Putamen (tissue), 1 donor: ENCODE data around the gene NPR1.
A peak's percentile ranks its signal among the peaks of the same experiment; 100 is the strongest.
"Not testable (repeated sequence)": the region's sequence is repeated elsewhere in the genome, so short reads cannot be mapped to it uniquely, and the experiment has no call there.

ENCODE experiments used
- DNase-seq: peaks from one replicate; pipeline ENCODE4 v3.0.0-alpha.2; 2016; ENCODE audit warnings: low spot score

Gene NPR1

DNA sequence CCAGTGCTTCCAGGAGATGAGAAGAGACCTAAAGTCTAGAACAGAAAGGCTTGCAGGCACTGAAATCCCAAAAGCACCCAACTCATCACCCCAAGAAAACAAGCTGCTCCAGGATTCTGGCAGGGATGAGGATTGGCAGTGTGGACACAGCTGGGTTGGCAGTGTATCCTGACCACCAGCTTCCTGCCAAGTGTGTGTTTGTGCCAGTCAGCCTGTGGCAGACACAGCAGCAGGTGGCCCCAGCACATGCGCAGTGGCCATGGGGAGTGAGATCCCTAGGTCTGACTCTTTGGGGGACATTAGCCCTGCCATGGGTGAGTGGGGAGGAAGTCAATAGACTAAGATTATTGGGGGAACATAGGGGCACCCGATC is 28.6 kb upstream of the NPR1 start:
- peak; percentile 80 for DNase-seq

DNA sequence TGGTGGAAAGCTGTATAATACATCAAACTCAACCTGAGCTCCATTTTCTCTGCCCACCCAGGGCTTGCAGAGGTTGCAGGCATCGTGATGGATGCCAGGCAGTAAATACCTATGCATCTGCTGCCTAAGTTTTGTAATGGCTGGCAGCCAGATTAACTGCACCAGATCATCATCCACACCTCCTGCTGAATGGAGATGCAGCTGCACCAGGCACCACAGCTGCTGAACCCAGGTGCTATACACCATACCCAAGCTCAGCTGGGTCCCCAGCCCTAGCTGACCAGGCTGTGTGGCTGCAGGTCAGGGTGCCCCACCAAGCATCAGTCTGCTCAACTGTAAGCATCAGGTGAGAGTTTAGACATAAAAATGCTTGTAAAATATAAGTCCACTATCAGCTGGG is 26.7 kb upstream of the NPR1 start:
- no peak for DNase-seq

DNA sequence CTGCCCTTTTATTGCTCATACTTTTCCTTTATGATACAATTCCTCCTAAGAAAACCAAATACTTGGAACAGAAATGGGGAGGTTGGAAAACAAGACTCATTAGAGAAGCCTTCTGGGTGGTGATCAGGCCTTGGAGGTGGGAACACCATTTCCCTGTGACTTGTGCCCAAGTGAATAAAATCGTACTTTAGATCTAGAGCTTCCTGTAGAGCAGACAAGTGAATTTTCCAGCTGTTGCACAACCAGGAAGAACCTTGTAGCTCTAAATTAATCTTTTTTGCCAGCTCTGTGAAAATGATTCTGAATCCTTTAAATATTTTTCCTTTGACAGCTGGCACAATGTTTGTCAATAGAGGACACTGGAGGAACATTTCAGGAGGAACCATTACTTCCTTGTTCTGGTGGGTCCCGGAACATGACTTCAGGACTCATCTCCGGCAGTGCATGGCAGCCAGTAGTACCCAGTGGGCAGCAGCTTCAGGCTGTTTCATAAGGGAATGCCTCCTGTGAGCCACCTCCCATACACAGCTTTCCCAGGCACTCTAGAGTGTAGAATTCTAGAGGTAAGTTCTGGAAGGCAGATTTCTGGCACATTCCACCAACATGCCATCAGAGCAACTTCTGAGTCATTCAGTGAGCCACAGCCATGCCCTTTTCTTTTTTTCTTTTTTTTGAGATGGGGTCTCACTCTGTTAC is 25.5 kb upstream of the NPR1 start:
- DNase-seq = no peak

DNA sequence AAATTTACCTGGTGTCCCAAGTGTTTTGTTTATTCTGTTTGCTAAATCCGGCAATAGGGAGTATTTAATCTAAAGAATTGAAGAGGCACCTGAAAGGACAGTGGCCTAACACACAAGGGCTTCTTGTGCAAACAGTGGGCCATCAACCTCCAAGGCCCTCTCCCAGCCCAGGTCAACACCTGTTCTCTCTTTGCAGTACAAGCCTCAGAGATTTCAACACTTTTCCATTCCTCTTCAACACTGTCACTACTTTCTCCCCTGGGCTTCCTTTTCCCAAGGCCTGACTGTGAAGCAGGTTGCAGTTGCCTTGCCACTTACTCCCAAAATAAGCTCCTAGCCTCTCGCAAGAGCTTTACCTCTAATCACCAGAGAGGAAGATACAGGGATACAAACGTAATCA is 23.2 kb upstream of the NPR1 start:
- DNase-seq = no peak

DNA sequence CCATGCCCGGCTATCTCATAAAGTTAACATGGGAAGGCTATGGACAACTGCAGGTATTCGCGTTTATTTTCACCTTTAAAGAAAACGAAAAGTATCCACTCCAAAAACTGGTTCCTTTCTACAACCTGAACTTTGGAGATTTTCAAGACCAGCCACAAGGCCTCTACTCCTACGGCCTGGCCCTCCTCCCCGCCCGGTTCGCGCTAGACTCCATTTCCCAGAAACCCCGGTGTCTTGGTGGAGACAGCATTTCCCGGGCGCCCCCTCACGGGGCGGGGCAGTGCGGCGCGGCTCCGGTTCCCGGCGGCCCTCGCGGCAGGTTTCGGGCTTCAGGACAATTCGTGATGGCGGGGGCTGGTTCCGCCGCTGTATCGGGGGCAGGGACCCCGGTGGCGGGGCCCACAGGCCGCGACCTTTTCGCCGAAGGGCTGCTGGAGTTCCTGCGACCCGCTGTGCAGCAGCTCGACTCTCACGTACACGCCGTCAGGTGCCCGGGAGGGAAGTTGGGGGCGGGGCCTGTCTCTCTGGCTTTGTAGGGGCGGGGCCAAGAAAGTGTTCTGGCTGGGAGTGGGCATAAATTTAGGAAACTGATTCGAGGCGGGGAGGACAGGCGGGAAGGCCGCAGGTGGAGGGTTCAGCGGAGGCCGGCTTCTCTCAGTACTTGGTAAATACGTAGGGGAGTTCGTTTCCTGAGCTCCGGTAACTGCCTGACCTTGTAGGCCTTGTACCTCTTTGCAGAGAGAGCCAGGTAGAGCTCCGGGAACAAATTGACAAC is 19.9 kb upstream of the NPR1 start, which contains the start of gene SNAPIN:
Gene SNAPIN, plus strand, starts transcription at position 304 of the 775 bp plus-strand sequence. Its CDS starts 41 bp downstream, at position 345.
- DNase-seq = peak; percentile 92

DNA sequence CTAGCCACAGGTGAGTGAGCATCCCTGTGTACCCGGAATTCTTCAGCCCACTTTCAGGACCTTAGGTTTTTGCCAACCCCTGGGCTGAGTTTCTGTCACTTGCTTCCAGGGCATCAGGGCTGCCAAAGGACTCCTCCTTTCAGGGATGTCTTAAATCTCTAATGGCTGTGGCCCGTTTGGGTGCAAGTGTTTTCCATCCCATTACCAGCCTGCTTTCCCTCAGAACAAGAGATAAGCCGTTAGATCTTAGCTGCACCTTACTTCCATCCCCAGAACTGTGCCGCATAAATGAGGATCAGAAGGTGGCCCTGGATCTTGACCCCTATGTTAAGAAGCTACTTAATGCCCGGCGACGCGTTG is 19.3 kb upstream of the NPR1 start:
- no peak for DNase-seq

DNA sequence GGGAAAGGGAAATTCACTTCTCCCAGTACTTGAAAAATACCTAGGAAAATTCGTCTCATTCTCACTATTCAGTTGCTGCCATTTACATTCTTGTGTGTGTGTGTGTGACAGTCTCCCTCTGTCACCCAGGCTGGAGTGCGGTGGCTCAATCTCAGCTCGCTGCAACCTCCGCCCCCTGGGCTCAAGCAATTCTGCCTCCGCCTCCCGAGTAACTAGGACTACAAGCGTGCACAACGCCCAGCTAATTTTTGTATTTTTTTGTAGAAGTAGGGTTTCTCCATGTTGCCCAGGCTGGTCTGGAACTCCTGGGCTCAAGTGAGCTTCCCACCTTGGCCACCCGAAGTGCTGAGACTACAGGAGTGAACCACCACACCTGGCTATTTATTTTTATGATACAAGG is 18.8 kb upstream of the NPR1 start:
- no peak for DNase-seq

DNA sequence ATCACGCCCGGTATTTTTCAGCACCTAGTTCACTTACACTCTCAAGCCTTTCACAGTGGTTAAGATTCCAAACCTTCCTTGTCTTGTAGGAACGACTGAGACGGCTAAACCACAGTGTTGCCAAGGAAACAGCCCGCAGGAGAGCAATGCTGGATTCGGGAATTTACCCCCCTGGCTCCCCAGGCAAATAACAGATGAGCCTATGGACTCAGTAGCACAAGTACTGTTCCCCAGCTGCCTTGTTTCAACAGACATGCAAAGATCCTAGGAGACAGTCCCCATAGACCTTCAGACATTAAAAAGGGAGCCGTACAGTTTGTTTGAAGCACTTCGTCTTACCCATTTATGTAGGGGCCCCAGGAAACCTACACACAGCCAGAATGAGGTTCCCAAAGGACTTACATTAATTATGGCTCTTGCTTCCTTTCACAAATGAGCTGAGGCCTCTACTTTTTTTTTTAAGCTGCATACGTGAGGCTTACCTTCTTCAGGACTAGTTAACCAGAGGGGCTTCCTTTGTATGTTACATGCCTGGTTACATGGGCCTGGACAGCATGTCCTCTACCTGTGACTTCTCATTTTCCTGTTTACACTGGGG is 17.3 kb upstream of the NPR1 start:
- no peak for DNase-seq

DNA sequence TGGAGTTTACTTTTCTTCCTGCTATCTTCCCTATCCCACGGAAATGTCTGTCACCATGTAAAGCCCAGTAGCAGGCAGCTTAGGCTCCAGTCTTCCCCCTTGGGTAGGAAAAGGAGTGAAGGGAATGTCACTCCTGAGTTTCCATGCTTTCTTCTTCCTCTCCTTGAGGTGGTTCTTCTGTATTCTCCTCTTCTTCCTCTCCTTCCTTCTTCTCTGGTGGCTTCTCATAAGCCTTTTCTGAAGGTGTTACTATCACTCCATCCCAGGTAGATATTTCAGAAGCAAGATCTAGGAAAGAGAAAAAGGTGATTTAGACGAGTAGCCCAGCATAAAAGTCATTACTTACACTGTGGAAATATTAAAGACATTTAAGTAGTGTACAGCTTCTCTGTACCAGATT is 16.2 kb upstream of the NPR1 start:
- DNase-seq = no peak

DNA sequence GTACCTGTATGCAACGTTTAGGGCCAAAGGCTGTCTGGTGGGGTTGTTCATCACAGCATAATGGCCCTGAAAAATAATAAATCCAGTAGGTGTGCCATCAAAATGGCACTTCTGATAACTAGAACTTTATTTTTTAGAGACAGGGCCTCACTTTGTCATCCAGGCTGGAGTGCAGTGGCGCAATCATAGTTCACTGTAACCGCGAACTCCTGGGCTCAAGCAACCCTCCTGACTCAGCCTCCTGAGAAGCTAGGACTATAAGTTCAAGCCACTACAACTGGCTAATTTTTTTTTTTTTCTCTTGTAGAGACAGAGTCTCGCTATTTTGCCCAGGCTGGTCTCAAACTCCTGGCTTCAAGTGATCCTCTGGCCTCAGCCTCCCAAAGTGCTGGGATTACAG is 15.3 kb upstream of the NPR1 start:
- DNase-seq = no peak

DNA sequence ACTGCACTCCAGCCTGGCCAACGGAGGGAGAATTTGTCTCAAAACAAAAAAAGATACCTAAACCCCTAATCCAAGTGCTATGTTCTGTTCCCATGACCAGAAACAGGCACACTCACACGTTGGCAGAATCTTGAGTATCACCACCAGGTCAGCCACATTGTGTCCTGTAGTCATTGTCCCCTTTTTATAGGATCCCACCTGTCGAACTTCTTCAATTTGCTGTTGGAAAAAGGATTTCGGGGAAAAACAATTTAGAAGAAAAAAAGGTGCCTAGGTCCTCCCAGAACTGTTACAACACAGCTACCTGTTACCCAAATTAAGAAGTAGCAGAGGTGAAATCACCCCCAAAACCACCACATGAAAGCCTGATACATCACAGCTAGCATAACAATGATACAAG is 11.0 kb upstream of the NPR1 start:
- DNase-seq = no peak

DNA sequence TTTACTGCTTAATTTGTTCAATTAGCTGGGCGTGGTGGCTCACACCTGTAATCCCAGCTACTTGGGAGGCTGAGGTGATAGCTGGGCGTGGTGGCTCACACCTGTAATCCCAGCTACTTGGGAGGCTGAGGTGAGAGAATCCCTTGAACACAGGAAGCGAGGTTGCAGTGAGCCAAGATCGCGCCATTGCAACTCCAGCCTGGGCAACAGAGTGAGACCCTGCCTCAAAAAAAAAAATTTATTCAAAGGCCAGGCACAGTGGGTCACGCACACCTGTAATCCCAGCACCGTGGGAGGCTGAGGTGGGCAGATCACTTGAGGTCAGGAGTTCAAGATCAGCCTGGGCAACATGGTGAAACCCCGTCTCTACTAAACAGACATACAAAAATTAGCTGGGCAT is 9.8 kb upstream of the NPR1 start:
- DNase-seq = not testable (repeated sequence)

DNA sequence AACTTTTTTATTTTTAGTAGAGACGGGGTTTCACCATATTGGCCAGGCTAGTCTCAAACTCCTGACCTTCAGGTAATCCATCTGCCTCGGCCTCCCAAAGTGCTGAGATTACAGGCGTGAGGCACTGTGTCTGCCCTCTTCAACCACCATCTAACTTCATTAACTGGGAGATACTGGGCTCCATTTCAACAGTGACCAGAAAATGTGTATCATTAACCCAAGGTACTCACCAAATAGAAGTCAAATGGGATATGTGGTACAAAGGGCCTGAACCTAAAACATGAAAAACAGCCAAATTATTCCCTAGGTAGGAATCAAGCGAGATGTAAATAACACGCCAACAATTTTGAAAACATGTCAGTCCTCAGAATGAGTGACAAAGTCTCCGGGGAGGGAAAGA is 8.9 kb upstream of the NPR1 start:
- DNase-seq = no peak

DNA sequence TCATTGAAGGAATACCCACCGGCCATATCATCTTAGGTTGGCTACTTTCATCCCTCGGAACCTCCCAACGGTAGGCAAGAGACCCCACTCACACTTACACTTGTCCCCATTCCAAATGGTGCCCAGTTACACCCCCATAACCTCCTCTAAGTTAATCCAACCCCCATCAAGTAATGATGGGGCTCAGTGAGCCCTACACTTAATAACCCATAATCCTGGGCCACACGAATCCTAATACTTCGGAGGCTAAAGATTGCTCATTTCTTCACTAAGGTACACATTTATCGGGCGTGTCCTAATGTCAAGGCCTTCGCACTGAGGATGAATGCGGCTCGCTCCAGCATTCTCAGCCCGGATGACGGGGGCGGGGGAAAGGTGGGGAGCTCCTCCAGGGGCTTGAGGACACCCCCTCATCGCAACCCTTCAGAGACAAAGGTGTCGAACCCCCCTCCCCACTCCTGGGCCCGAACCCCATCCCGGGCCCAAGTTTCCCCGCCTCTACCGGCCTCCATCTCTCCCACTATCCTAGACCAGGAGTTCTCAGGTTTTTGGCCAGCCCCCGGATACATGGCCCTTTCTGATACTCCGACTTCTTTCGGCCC is 8.1 kb upstream of the NPR1 start:
- DNase-seq = no peak

DNA sequence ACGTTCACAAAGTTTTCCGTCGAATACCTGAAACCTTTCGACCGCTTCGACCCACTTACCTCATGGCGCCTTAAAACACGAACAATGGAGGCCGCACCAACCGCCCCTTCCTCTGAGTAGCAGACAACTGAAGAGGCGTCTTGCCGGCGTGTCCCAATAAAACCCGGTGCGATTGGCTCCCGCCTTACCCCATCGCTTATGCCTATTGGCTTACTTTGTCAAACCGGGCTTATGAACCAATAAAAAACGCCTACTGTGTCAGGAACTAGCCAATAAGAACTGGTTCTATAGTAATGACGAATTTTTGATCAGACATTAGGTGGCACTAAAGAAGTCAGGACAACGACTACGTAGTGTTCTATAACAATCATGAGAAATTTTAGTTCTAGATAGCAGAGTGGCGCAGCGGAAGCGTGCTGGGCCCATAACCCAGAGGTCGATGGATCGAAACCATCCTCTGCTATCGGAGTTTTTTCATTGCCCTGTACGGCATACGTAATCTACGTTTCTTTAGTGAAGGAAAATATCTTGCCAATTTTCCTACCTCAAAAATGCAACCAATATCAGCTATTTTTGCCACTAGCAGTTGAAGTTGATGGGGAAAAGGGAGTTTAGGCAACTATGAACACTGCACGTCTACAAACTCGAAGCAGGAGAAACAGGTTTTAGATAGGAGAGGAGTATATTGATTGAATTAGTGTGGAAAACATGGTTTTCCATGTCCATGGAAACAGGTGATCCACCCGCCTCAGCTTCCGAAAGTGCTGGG is 7.4 kb upstream of the NPR1 start, which contains the start of gene ILF2:
Gene ILF2, minus strand, starts transcription at position 135 of the 769 bp plus-strand sequence. Its CDS starts 71 bp downstream, at position 64.
- peak; percentile 99 for DNase-seq

DNA sequence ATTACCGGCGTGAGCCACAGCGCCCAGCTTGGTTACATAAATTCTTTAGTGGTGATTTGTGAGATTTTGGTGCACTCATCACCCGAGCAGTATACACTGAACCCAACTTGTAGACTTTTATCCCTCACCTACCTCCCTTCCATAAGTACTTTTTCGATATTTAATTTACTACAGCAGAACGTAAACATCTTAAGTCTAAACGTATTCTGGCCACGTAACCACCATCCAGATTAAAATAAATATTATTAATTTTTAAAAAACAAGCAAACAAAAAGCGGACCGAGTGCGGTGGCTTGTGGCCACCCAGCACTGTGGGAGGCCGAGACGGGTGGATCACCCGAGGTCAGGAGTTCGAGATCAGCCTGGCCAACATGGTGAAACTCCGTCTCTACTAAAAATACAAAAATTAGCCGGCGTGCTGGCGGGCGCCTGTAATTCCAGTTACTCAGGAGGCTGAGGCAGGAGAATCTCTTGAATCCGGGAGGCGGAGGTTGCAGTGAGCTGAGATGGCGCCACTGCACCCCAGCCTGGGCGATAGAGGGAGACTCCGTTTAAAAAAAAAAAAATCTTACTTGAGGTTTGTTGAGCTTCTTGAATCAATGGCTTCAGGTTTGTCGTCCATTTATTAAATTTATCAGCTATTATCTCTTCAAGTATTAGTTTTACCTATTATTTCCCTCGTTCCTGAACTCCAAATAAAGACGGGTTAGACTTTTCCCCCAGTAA is 6.7 kb upstream of the NPR1 start:
- peak; percentile 41 for DNase-seq

DNA sequence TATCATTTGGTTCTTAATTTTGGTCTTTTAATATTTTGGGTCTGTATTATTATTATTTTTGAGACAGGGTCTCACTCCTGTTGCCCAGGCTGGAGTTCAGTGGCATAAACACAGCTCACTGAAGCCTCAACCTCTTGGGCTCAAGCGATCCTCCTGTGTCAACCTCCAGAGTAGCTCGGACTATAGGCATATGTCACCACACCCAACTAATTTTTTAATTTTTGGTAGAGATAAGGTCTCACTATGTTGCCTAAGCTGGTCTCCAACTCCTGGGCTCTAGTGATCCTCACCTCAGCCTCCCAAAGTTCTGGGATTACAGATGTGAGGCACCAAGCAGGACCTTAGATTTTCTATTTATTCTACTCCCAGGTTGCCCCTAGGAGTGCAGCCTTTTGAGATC is 5.0 kb upstream of the NPR1 start:
- no peak for DNase-seq

DNA sequence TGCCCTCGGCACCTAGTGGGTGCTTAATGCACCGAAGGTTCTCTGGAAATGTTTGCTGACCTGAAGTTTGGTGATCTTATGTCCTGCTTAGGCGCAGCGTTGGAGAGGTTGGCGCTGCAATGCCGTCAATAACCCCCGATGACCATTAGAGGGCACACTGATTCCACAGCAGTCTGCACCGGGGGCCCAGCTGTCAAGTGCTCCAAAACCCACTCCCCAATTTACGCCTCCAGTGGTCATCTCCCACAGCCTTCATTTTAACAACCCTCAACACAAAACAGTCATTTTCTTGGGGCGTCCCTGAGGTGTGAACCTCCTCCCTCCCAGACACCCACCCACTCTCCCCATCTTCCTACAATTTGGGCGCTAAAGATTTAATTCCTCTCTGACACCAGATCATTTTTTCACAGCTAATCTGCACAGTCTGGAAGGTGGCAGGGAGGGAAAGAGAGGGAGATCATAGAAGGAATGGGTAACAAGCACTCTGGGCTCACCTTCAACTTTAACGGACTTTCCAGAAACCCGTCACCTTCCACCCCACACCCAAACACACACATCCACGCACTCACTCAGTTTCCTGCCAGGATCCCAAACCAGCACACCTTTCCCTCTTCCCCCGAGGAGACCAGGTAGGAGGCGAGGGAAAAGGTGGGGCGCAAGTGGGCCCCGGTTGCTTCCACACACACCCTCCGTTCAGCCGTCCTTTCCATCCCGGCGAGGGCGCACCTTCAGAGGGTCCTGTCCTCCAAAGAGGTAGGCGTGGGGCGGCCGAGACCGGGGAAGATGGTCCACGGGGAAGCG is 570 bp upstream of the NPR1 start:
- no peak for DNase-seq

DNA sequence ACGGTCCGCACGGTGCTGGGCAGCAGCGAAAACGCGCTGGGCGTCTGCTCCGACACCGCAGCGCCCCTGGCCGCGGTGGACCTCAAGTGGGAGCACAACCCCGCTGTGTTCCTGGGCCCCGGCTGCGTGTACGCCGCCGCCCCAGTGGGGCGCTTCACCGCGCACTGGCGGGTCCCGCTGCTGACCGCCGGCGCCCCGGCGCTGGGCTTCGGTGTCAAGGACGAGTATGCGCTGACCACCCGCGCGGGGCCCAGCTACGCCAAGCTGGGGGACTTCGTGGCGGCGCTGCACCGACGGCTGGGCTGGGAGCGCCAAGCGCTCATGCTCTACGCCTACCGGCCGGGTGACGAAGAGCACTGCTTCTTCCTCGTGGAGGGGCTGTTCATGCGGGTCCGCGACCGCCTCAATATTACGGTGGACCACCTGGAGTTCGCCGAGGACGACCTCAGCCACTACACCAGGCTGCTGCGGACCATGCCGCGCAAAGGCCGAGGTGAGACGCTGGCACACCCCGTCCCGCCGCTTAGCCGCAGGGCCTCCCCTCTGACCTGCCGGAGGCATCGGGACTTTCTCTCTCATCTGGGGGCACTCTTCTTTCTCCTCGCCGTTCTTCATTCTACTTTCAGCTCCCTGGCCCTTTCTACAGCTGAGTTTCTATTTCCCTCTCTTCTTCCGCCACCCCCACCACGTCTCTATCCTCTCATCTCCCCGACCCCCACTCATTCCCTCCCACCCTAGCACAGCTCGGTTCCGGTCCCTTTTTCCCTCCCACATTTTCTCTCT is 1.0 kb downstream of the NPR1 start:
- no peak for DNase-seq

DNA sequence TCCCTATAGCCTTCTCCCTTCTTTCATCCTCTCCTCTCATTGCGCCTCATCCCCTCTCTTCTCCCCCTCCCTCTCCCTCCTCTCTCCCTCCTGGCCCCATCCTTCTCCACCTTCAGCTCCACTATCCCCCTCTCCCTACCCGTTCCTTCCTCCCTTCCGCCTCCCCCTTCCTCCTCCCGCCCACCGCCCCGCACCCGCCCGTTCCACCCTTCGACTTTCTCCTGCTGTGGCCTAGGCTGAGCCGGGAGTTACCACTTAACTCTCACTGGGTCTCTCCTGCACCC is 1.6 kb downstream of the NPR1 start:
- no peak for DNase-seq
